Superior temporal gyrus (tissue), 1 donor: ENCODE measurements around the gene TEKT5.

Source experiments
- DNase-seq: peaks from one replicate; pipeline ENCODE4 v3.0.0-alpha.2; 2016; ENCODE audit errors: extremely low spot score

TEKT5 gene

GRCh38 chr16:10579965-10580882 is 114.5 kb downstream of the TEKT5 start, which contains the start of gene EMP2:
Gene EMP2 (minus strand): TSS chr16:10580598. CDS start chr16:10547617, 32,981 bp downstream.
- no peak for DNase-seq

- no peak for DNase-seq
Measured at GRCh38 chr16:10579575-10579964, 115.2 kb downstream of the TEKT5 start.

DNA sequence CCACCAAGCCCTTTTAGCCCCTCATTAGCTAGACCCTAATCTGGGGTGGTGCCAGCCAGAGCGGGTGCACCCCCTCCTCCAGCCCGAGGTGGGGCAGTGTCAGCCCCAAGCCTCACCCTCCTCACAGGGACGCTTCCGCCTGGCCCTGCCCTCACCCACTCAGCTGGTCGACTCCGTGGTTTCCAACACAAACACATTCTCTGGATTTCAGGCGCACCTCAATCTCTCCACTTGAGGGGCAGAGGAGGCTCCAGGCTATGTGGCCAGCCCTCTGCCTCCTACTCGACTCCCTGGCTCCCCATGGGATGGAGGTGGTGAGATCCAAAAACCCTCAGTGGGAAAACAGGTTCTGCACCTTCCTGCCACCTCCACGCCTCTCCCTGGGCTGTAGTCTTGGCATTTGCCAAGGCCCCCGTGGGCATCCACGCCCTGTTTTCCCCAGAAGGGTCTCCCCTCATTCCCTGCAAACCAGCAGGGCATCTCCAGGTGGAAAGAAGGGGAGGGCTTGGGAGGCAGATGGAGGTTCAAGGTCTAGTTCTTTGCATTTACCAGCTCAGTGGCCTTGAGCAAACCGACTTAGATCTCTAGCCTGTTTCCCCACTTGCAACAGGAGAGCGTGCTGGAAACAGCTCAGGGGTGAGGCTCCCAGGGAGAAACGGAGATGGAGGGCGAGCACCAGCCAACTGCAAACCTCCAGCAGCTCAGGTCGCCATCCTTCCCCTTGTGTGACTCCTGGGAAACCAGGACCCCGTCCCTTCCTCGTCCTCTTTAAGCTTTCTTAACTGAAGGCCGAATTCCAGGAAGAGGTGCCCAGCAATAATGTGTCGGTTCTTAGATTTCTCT is 116.0 kb downstream of the TEKT5 start:
- DNase-seq: no peak
